Measurements from ENCODE around the gene UBR2.
"Not testable (repeated sequence)": the region's sequence is repeated elsewhere in the genome, so short reads cannot be mapped to it uniquely, and the experiment has no call there.

The UBR2 gene

GRCh38 chr6:42555477-42556457 is 8.1 kb upstream of the UBR2 start:
- no peak for DNase-seq

DNA sequence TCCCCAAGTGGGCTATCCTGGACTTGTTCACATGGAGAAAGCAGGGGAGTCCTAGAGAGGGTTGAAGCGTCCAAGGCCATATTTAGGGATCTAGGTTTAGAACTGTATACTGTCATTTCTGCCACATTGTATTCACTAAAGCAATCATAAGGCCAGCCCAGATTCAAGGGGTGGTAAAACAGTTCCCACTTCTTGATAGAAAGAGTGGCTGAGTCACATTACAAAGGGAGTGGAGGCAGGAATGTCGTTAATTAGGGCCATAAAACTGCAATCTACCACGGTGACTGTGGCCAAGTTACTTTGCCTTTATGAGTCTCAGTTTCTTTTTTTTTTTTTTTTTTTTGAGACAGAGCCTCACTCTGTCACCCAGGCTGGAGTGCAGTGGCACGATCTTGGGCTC is 7.4 kb upstream of the UBR2 start:
- no peak for DNase-seq

GRCh38 chr6:42559276-42559675 is 4.6 kb upstream of the UBR2 start:
- not testable (repeated sequence) for DNase-seq

DNA sequence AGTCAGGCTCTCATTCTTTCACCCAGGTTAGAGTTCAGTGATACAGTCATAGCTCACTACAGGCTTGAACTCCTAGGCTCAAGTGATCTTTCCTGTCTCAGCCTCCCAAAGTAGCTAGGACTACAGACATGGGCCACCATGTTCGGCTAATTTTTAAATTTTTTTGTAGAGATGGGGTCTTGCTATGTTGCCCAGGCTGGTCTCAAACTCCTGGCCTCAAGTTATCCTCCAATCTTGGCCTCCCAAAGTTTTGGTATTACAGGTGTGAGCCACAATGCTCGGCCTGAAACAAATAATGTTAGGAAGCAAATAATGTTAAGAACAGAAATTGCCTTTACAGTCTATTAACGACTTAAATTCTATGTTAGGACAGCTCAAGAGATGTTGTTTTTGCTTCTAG is 1.8 kb upstream of the UBR2 start:
- DNase-seq, result no peak

GRCh38 chr6:42562788-42563405 is 932 bp upstream of the UBR2 start:
- DNase-seq, result no peak

- DNase-seq, result no peak
Measured at GRCh38 chr6:42564506-42564825, 637 bp downstream of the UBR2 start.

DNA sequence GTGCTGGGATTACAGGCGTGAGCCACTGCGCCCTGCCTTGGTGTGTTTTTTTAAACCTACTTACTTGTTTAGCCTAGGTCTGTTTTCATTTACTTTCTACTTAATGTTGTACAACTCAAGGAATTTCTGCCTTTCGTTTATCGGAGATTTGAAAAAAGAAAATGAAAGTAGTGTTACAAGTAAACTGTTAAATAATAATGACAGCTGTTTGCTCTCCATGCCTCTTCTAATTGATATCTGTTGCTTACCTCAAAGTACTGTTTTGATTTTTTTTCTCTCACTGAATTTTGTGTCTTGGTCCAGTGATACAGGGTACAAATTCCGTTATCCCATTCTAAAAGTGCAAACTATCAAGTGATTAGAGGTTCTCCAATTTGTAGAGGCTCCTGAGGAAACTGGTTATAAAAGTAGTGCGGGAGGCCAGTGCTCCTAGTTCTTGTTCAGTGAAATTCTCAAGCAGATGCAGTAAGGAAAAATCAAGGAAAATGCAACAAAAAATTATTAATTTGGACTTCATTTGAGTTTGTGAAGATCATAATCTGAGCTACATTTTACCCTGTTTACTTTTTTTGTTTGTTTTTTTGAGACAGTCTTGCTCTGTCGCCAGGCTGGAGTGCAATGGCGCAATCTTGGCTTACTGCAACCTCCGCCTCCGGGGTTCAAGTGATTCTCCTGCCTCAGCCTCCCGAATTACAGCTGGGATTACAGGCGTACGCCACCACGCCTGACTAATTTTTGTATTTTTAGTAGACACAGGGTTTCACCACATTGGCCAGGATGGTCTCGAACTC is 2.2 kb downstream of the UBR2 start:
- DNase-seq, result peak; percentile 38

DNA sequence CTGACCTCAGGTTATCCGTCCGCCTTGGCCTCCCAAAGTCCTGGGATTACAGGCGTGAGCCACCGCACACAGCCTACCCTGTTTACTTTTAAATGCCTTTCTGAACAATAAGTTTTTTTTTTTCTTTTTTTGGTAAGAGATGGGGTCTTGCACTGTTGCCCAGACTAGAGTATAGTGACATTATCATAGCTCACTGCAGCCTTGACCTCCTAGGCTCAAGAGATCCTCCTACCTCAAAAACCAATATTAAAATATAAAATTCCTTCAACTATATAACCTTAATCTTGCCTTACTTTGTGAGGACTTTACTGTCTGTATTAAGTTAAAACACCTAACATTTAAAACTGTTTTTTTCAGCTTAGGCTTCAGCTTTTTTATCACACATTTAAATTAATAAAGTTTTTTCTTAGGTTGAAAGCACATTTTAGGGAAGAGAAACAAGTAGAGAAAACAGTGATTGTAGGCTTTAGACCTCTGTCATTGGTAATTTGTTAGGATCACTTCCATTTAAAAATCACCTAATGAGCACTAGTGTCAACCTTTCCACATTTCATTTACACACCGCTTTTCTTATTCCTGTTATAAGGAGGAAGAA is 2.9 kb downstream of the UBR2 start:
- DNase-seq, result peak; percentile 19

DNA sequence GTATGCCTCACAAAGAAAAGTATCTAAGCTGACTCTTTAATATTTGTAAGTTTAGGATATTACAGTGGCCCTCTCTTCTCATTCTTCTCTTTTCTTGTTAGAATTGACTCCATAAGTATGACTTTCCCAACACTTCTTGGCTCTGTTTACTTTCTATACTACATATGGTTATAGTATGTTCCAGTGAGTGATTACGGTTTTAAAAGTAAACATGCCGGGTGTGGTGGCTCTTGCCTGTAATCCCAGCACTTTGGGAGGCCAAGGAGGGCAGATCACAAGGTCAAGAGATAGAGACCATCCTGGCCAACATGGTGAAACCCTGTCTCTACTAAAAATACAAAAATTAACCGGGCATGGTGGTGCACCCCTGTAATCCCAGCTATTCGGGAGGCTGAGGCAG is 3.4 kb downstream of the UBR2 start:
- DNase-seq, result not testable (repeated sequence)

DNA sequence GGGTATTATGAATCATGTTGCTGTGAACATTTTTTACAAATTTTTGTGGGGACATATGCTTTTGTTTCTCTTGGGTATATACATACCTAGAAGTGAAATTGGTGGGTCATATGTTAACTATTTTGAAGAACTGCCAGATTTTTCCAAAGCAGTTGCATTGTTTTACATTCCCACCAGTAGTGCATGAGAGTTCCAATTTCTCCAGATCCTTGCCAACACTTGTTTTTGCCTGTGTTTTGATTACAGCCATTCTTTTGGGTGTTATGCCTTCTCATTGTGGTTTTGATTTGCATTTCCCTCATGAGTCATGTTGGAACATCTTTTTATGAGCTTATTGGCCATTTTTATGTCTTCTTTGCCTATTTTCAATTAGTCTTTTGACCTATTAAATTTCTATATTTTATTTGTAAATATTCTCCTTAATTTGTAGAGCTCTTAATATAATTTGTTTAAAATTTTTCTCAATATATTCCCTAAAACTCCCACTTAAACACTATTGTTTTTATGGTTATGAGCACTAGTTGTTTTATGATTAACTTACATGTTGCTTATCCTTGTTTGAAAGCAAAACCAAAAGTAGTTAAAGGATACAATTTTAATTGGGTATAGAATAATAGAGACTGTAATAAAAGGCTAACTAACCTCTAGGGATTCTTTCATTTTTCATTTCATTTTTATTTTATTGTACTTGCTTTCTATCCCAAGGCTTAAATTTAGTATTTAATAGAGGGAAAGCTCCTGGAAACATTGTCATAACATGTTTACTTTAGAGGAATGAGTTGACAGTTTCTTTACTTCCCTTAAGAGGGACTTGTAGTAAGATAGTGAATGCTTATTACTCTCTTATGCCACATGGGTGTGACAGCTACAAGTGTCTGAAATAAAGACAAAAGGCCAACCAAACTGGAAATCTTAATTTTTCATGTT is 5.5 kb downstream of the UBR2 start:
- DNase-seq, result peak; percentile 64

DNA sequence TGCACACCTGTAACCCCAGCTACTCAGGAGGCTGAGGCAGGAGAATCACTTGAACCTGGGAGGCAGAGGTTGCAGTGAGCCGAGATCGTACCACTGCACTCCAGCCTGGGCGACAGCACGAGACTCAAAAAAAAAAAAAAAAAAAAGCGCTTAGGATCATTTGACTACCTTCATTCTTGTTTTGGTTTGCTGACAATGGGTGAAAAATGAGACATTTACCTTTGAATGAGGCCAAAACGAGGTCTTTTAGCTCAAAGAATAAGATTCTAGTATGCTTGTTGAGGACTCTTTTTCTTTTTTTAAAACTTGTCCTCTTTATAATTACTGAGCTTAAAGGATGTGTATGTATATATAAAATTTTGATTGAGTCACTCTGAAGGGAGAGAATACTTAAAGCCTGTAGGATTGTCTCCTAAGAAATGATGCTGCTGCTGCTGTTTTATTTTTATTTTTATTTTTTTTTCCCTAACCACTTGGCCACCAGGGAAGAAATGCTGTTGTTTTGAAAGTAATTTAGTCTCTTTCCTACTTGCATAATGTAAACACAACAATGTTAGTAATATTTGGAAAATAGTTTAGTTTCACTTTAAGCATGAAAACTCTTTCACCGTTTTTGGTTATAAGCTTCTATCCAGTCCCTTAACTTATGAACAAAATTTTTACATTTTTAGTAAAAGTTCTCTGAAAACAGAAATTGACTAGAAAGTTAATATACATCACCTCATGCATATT is 7.9 kb downstream of the UBR2 start:
- DNase-seq, result peak; percentile 29

DNA sequence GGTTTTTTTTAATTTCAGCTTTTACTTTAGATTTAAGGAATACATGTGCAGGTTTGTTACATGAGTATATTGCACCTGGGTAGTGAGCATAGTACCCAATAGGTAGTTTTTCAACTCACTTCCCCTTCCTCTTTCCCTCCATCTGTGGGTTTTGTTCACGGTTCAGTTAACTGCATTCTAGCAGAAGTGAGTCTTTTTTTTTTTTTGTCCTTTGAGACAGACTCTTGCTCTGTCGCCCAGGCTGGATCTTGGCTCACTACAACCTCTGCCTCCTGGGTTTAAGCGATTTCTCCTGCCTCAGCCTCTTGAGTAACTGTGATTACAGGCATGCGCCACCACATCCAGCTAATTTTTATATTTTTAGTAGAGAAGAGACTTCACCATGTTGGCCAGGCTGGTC is 8.7 kb downstream of the UBR2 start:
- DNase-seq, result peak; percentile 32

- DNase-seq, result not testable (repeated sequence)
Measured at GRCh38 chr6:42576538-42576937, 12.7 kb downstream of the UBR2 start.

DNA sequence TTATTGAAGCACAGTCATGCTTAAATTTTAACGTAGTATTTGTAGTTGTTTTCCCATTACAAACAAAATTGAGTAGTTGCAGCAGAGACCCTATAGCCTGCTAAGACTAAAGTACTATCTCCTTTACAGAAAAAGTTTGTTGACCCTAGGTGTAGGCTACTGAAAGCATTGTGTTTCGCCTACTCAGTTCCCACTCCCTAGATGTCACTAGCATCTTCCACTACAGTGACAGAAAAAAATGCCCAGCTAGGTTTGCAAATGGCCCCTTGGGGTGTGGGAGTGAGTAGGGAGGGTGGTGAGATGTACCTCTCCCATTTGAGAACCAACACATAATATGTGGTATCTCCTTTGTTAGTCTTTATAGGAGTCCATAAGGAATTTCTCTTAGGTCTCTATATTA is 34.5 kb downstream of the UBR2 start:
- no peak for DNase-seq

- DNase-seq, result no peak
Measured at GRCh38 chr6:42599558-42599957, 35.7 kb downstream of the UBR2 start.

DNA sequence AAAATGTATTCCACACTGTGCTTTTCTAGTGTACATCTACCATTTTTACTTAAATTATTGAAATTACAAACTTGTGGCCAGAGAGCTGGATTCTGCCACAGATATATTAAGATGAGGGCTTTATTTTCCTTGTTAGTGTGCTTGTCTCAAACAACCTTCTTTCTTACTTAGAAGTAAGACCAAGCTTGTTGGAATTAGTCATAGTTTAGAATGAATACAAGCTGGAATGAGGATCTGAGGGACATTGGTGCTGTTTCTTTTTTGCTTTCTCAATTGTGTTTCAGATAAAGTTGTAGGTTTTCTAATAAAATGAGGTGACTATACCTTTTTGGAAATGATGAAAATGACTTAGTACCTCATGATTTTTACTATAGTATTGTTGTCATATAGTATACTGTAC is 40.3 kb downstream of the UBR2 start:
- no peak for DNase-seq

GRCh38 chr6:42604699-42605098 is 40.9 kb downstream of the UBR2 start:
- DNase-seq, result not testable (repeated sequence)

GRCh38 chr6:42610416-42610815 is 46.6 kb downstream of the UBR2 start:
- DNase-seq, result peak; percentile 8

GRCh38 chr6:42615518-42615917 is 51.7 kb downstream of the UBR2 start:
- DNase-seq, result no peak

- DNase-seq, result no peak
Measured at GRCh38 chr6:42616716-42617115, 52.9 kb downstream of the UBR2 start.

DNA sequence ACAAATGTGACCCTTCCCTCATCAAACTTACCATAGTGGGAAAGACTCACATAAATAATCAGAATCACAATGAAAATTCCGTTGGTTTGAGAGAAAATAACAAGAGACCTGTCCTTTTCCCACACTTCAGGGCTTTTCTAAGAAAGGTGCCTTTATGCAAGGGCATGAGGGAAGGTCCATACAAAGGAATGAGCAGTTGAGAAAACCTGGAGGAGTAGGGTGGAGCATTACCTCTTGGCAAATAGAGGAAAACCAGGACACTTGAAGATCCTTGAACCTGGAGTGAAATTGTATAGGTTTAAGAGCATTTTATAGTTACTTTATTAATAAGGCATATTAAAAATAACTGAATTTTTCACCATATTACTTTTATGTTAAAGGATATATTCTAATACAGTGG is 54.3 kb downstream of the UBR2 start:
- no peak for DNase-seq

Data from suppressor macrophage treated with lipopolysaccharide for 4 hours (primary cell).